HCT116 (cell line): ENCODE results near the gene TSPAN7. TPM values are rescaled to one million over a fixed set of nuclear protein-coding genes. Genes with fewer than 3 reads are reported as not detected.

ENCODE experiments used
- ATAC-seq: fragments of 200-7000 bp; cut with Tn5 transposase; 2 replicates; pipeline ENCODE4 v1.9.1; 2020; ENCODE audit warnings: mild to moderate bottlenecking, moderate library complexity
- BruUV-seq: library from RNA; stranded (reverse); fragments of 400-500 nt; replicated peaks from 2 replicates; lab custom pipeline; 2021; lab: Mats Ljungman, UMichigan
- CTCF ChIA-PET: fragments of 300-600 bp; sonication (Branson Sonifier 250); formaldehyde crosslinking; loops from one replicate; lab custom pipeline; 2021; ENCODE audit warnings: antibody characterized with exemption; lab: Charles Lee
- POLR2A ChIA-PET: fragments of 300-600, 350-600 bp; sonication (Branson Sonifier 250); formaldehyde crosslinking; loops from one replicate; lab custom pipeline; 2021; ENCODE audit warnings: antibody characterized with exemption; lab: Charles Lee
- RAD21 ChIA-PET, 2 experiments: fragments of 300-600 bp; sonication (Branson Sonifier 250); formaldehyde crosslinking; loops; one replicate each; lab custom pipeline; 2023; ENCODE audit warnings: low total read pairs in 2 of 2; ENCODE audit not compliant: uncharacterized antibody in 2 of 2, unreplicated experiment in 2 of 2, low non-redundant PET in 1 of 2; lab: Charles Lee
- DNase-seq: peaks from one replicate; pipeline ENCODE4 v3.0.0-alpha.2; 2010; ENCODE audit warnings: low read depth, low spot score
- H2AFZ ChIP-seq: fragments of 200-600 bp; shearing (Covaris generic), sonication (generic); 2 replicates; pipeline ENCODE4 v1.6.1; 2017; ENCODE audit warnings: low read depth, mixed run types, mixed read lengths, antibody characterized with exemption, low read length; ENCODE audit not compliant: poor library complexity, severe bottlenecking
- H3K27ac ChIP-seq: 2 replicates; pipeline ENCODE4 v1.5.1; 2012; ENCODE audit warnings: low read depth, low read length
- H3K27me3 ChIP-seq: fragments of 200-600 bp; sonication (generic); 2 replicates; pipeline ENCODE4 v1.6.1; 2016; ENCODE audit warnings: mixed run types, low read length, mixed read lengths; ENCODE audit not compliant: insufficient read depth
- H3K36me3 ChIP-seq, 2 experiments: fragments of 200-500 bp in 1 of 2; fragments of 200-600 bp in 1 of 2; sonication (Bioruptor generic) in 1 of 2; sonication (generic) in 1 of 2; 2 replicates each; pipeline versions ENCODE4 v1.5.1 to v1.6.1; 2014 to 2016; ENCODE audit warnings: low read length in 2 of 2, inconsistent platforms in 1 of 2, mixed read lengths in 1 of 2, mixed run types in 1 of 2; ENCODE audit not compliant: insufficient read depth in 2 of 2, control insufficient read depth in 1 of 2
- H3K4me1 ChIP-seq, 2 experiments: fragments of 200-600 bp in 1 of 2; sonication (generic) in 1 of 2; 2 replicates each; pipeline versions ENCODE4 v1.5.1 to v1.6.1; 2012 to 2017; ENCODE audit warnings: low read length in 2 of 2, inconsistent platforms in 1 of 2, mild to moderate bottlenecking in 1 of 2, mixed read lengths in 1 of 2, mixed run types in 1 of 2, moderate library complexity in 1 of 2; ENCODE audit not compliant: insufficient read depth in 2 of 2, control insufficient read depth in 1 of 2
- H3K4me2 ChIP-seq: fragments of 200-600 bp; sonication (generic); 2 replicates; pipeline ENCODE4 v1.6.1; 2017; ENCODE audit warnings: mixed run types, low read length, mixed read lengths
- H3K4me3 ChIP-seq, 2 experiments: fragments of 200-600 bp in 1 of 2; sonication (generic) in 1 of 2; replicated peaks in 1 of 2; 2 replicates each; pipeline ENCODE4 v1.5.1; 2011 to 2016; ENCODE audit warnings: low read length in 2 of 2, control low read depth in 1 of 2, low read depth in 1 of 2, mild to moderate bottlenecking in 1 of 2, mixed read lengths in 1 of 2, mixed run types in 1 of 2
- H3K79me2 ChIP-seq: fragments of 200-600 bp; sonication (generic); 2 replicates; pipeline ENCODE4 v1.6.1; 2017; ENCODE audit warnings: mild to moderate bottlenecking, mixed run types, low read length, moderate library complexity, mixed read lengths; ENCODE audit not compliant: insufficient read depth
- H3K9ac ChIP-seq: fragments of 200-600 bp; sonication (generic); 2 replicates; pipeline ENCODE4 v1.6.1; 2016; ENCODE audit warnings: low read length, mixed read lengths
- H3K9me2 ChIP-seq: fragments of 200-600 bp; sonication (generic), shearing (Covaris generic); 2 replicates; pipeline ENCODE4 v1.6.1; 2017; ENCODE audit warnings: mixed run types, mild to moderate bottlenecking, moderate library complexity; ENCODE audit not compliant: insufficient read depth
- H3K9me3 ChIP-seq, 2 experiments: fragments of 200-500 bp in 1 of 2; fragments of 200-600 bp in 1 of 2; sonication (Bioruptor generic) in 1 of 2; sonication (generic) in 1 of 2; 2 replicates each; pipeline ENCODE4 v1.6.1; 2014 to 2017; ENCODE audit warnings: low read length in 2 of 2, mixed read lengths in 2 of 2, inconsistent platforms in 1 of 2, low read depth in 1 of 2, mild to moderate bottlenecking in 1 of 2, mixed run types in 1 of 2, moderate library complexity in 1 of 2; ENCODE audit not compliant: control insufficient read depth in 1 of 2, insufficient read depth in 1 of 2
- H4K20me1 ChIP-seq: fragments of 200-600 bp; sonication (generic), shearing (Covaris generic); 2 replicates; pipeline ENCODE4 v1.6.1; 2017; ENCODE audit warnings: mixed run types, mild to moderate bottlenecking, moderate library complexity; ENCODE audit not compliant: insufficient read depth
- CBX3 ChIP-seq: IDR thresholded peaks from 2 replicates; pipeline ENCODE4 v1.6.1; 2012; ENCODE audit warnings: low read depth
- ELF1 ChIP-seq: IDR thresholded peaks from 2 replicates; pipeline ENCODE4 v1.6.1; 2012; ENCODE audit warnings: low read depth, borderline replicate concordance
- FOSL1 ChIP-seq: IDR thresholded peaks from 2 replicates; pipeline ENCODE4 v1.6.1; 2012; ENCODE audit warnings: low read depth
- JUND ChIP-seq: IDR thresholded peaks from 2 replicates; pipeline ENCODE4 v1.6.1; 2012
- RAD21 ChIP-seq: IDR thresholded peaks from 2 replicates; pipeline ENCODE4 v1.6.1; 2012; ENCODE audit warnings: low read depth, mild to moderate bottlenecking
- SIN3A ChIP-seq: IDR thresholded peaks from 2 replicates; pipeline ENCODE4 v1.6.1; 2012; ENCODE audit warnings: low read depth
- TCF7L2 ChIP-seq: IDR thresholded peaks from 2 replicates; pipeline ENCODE4 v1.7.0; 2011; ENCODE audit warnings: borderline replicate concordance, inconsistent platforms; ENCODE audit not compliant: insufficient read depth, insufficient read length; ENCODE audit errors: extremely low read depth
- YY1 ChIP-seq: IDR thresholded peaks from 2 replicates; pipeline ENCODE4 v1.6.1; 2011; ENCODE audit warnings: low read length, low read depth, moderate library complexity, mild to moderate bottlenecking; ENCODE audit not compliant: insufficient replicate concordance; ENCODE audit errors: extremely low read depth
- ZNF274 ChIP-seq: fragments of 200-500 bp; sonication (Bioruptor generic); IDR thresholded peaks from 2 replicates; pipeline ENCODE4 v1.6.1; 2014; ENCODE audit warnings: mild to moderate bottlenecking, low read depth, low read length, inconsistent platforms
- intact Hi-C: fragments of 100-400 bp; cut with micrococcal nuclease; formaldehyde crosslinking; loops from 2 replicates; pipeline ENCODE4 v1.10.0; 2022
- total RNA-seq: library from RNA; stranded (reverse); gene quantifications from one replicate; pipeline ENCODE4 v1.2.1, GENCODE V29; 2021; ENCODE audit not compliant: unreplicated experiment
- TF ChIP-seq, protein P1 (sequence below): IDR thresholded peaks from 2 replicates; pipeline ENCODE4 v1.6.1; 2012; ENCODE audit warnings: low read depth

Gene TSPAN7
- total RNA-seq, 1 experiment from 2014 or later, result 2.9 TPM

- TF ChIP-seq, protein P1, sequence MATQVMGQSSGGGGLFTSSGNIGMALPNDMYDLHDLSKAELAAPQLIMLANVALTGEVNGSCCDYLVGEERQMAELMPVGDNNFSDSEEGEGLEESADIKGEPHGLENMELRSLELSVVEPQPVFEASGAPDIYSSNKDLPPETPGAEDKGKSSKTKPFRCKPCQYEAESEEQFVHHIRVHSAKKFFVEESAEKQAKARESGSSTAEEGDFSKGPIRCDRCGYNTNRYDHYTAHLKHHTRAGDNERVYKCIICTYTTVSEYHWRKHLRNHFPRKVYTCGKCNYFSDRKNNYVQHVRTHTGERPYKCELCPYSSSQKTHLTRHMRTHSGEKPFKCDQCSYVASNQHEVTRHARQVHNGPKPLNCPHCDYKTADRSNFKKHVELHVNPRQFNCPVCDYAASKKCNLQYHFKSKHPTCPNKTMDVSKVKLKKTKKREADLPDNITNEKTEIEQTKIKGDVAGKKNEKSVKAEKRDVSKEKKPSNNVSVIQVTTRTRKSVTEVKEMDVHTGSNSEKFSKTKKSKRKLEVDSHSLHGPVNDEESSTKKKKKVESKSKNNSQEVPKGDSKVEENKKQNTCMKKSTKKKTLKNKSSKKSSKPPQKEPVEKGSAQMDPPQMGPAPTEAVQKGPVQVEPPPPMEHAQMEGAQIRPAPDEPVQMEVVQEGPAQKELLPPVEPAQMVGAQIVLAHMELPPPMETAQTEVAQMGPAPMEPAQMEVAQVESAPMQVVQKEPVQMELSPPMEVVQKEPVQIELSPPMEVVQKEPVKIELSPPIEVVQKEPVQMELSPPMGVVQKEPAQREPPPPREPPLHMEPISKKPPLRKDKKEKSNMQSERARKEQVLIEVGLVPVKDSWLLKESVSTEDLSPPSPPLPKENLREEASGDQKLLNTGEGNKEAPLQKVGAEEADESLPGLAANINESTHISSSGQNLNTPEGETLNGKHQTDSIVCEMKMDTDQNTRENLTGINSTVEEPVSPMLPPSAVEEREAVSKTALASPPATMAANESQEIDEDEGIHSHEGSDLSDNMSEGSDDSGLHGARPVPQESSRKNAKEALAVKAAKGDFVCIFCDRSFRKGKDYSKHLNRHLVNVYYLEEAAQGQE, result no peak
- TF ChIP-seq ZNF274 (no peak), JUND (no peak), TCF7L2 (no peak), FOSL1 (no peak)
Observed at GRCh38 chrX:38666909-38667308, 105.6 kb downstream of the TSPAN7 start (continued).

DNA sequence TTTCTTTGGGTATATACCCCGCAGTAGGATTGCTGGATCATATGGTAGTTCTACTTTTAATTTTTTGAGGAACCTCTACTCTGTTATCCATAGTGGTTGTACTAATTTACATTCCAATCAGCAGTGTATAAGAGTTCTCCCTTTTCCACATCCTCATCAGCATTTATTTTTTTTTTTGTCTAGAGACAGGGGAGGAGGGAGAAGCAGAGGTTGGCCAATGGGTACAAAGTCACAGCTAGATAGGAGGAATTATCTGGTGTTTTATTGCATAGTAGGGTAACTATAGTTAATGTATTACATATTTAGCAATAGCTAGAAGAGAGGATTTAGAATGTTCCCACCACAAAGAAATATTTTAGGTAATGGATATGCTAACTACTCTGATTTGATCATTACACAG is 107.4 kb downstream of the TSPAN7 start:
- ChIA-PET CTCF (no interaction called here), POLR2A (no interaction called here), RAD21 (no interaction called here)
- no TSS peak for BruUV-seq
- Histone ChIP-seq H3K9me3 (no peaks in the 10 kb centered on the region), H3K36me3 (no peaks in the 10 kb centered on the region), H3K79me2 (no peaks in the 10 kb centered on the region), H4K20me1 (no peaks in the 10 kb centered on the region), H3K9ac (no peak overlapping the region), H3K4me1 (no peaks in the 10 kb centered on the region), H3K4me3 (no peak overlapping the region), H3K9me2 (no peaks in the 10 kb centered on the region), H2AFZ (no peak overlapping the region), H3K27ac (no peak overlapping the region), H3K27me3 (no peaks in the 10 kb centered on the region), H3K4me2 (no peak overlapping the region)
- no peak for TF ChIP-seq ELF1
- no peak for TF ChIP-seq RAD21
- TF ChIP-seq YY1, result no peak
- no peak for TF ChIP-seq JUND
- TF ChIP-seq, protein P1, result no peak
- TF ChIP-seq SIN3A, result no peak
- no peak for TF ChIP-seq CBX3
- intact Hi-C loops, result no loop called here
- DNase-seq, result no peak
- ATAC-seq, result no peak
